ENCODE measurements around the gene HYAL2.

The HYAL2 gene

GRCh38 chr3:50297896-50298725, 24.4 kb downstream of the HYAL2 start:
- peak overlapping the region; percentile 61 to 86 for H3K4me3 ChIP-seq
- peaks cover 8 to 40% (median 33%) of the 10 kb centered on the region in 4 donors for H3K4me1 ChIP-seq
- DNase-seq = no peak
- TF ChIP-seq CTCF (IDR thresholded peaks at IDR 0.05) = peak in 1 of 2 experiments; percentile 5
- intact Hi-C loops (cut with DNase I; ENCODE audit: low total_unique reads) = no loop called here
- peak overlapping the region; percentile 90 to 93 for H3K27ac ChIP-seq
- no peaks in the 10 kb centered on the region for H3K9me3 ChIP-seq
- no peaks in the 10 kb centered on the region for H3K27me3 ChIP-seq
- peaks cover 0 to 9% (median 0%) of the 10 kb centered on the region in 3 donors for H3K36me3 ChIP-seq

- no peak overlapping the region for H3K4me3 ChIP-seq
- TF ChIP-seq CTCF (IDR thresholded peaks at IDR 0.05) = no peak
- intact Hi-C loops (cut with DNase I; ENCODE audit: low total_unique reads) = no loop called here
- H3K27ac ChIP-seq = peak overlapping the region in 1 of 2 donors; percentile 93
- peaks cover 8 to 42% (median 39%) of the 10 kb centered on the region in 4 donors for H3K4me1 ChIP-seq
- no peaks in the 10 kb centered on the region for H3K9me3 ChIP-seq
- peaks cover 0 to 9% (median 0%) of the 10 kb centered on the region in 3 donors for H3K36me3 ChIP-seq
- no peaks in the 10 kb centered on the region for H3K27me3 ChIP-seq
- no peak for DNase-seq
Measured at GRCh38 chr3:50297384-50297775, 25.2 kb downstream of the HYAL2 start.

GRCh38 chr3:50296721-50297383, 25.7 kb downstream of the HYAL2 start:
- Histone ChIP-seq H3K27me3 (no peaks in the 10 kb centered on the region), H3K9me3 (no peaks in the 10 kb centered on the region), H3K4me1 (peaks cover 8 to 42% (median 39%) of the 10 kb centered on the region in 4 donors), H3K36me3 (peaks cover 0 to 9% (median 0%) of the 10 kb centered on the region in 3 donors), H3K4me3 (no peak overlapping the region), H3K27ac (no peak overlapping the region)
- intact Hi-C loops (cut with DNase I; ENCODE audit: low total_unique reads) = no loop called here
- no peak for DNase-seq
- no peak for TF ChIP-seq CTCF (IDR thresholded peaks at IDR 0.05)

- Histone ChIP-seq H3K4me1 (peaks cover 8 to 47% (median 45%) of the 10 kb centered on the region in 4 donors), H3K27ac (no peak overlapping the region), H3K4me3 (no peak overlapping the region), H3K27me3 (no peaks in the 10 kb centered on the region), H3K9me3 (no peaks in the 10 kb centered on the region), H3K36me3 (peaks cover 0 to 9% (median 0%) of the 10 kb centered on the region in 3 donors)
- no peak for DNase-seq
- TF ChIP-seq CTCF (IDR thresholded peaks at IDR 0.05) = no peak
- intact Hi-C loops (cut with DNase I; ENCODE audit: low total_unique reads) = no loop called here
Measured at GRCh38 chr3:50295553-50296431, 26.8 kb downstream of the HYAL2 start.

Data from tibial artery (tissue), 4 donors.